Osteoblast (primary cell): Measurements from ENCODE around the gene HEXB. TPM values are rescaled to one million over a fixed set of nuclear protein-coding genes. Genes with fewer than 3 reads are reported as not detected.

Experiments used
- DNase-seq: peaks from one replicate; pipeline ENCODE4 v3.0.0; 2011; ENCODE audit warnings: low spot score, mixed read lengths; ENCODE audit not compliant: insufficient read length; ENCODE audit errors: missing footprints
- H2AFZ ChIP-seq: 2 replicates; pipeline ENCODE4 v1.6.0; 2011; ENCODE audit warnings: mild to moderate bottlenecking, low read length
- H3K27ac ChIP-seq: 2 replicates; pipeline ENCODE4 v1.5.1; 2011; ENCODE audit warnings: mild to moderate bottlenecking, low read depth, low read length, moderate library complexity
- H3K27me3 ChIP-seq: 2 replicates; pipeline ENCODE4 v1.6.0; 2012; ENCODE audit warnings: mild to moderate bottlenecking, control low read depth, inconsistent platforms, low read length, moderate library complexity; ENCODE audit not compliant: insufficient read depth
- H3K36me3 ChIP-seq: 2 replicates; pipeline ENCODE4 v1.5.1; 2011; ENCODE audit warnings: mild to moderate bottlenecking, low read length, control low read depth, moderate library complexity; ENCODE audit not compliant: insufficient read depth
- H3K4me1 ChIP-seq: 2 replicates; pipeline ENCODE4 v1.5.1; 2011; ENCODE audit warnings: mild to moderate bottlenecking, low read length, control low read depth, moderate library complexity; ENCODE audit not compliant: insufficient read depth
- H3K4me2 ChIP-seq: 2 replicates; pipeline ENCODE4 v1.6.0; 2011; ENCODE audit warnings: mild to moderate bottlenecking, low read length; ENCODE audit not compliant: insufficient read depth
- H3K4me3 ChIP-seq: fragments of 200-600 bp; sonication (generic); 3 replicates; pipeline ENCODE4 v1.5.1; 2012; ENCODE audit warnings: mild to moderate bottlenecking, low read length, inconsistent platforms; ENCODE audit not compliant: insufficient read depth
- H3K79me2 ChIP-seq: 2 replicates; pipeline ENCODE4 v1.6.0; 2012; ENCODE audit warnings: mild to moderate bottlenecking, low read length, control low read depth, inconsistent platforms; ENCODE audit not compliant: insufficient read depth
- H3K9me3 ChIP-seq: 2 replicates; pipeline ENCODE4 v1.5.1; 2011; ENCODE audit warnings: low read depth, low read length, control low read depth
- H4K20me1 ChIP-seq: 2 replicates; pipeline ENCODE4 v1.6.0; 2012; ENCODE audit warnings: mild to moderate bottlenecking, low read length, control low read depth; ENCODE audit not compliant: insufficient read depth
- total RNA-seq: library from RNA; depleted of rRNA; stranded (reverse); fragments of >200 nt; gene quantifications from 2 replicates; pipeline ENCODE4 v1.2.3, GENCODE V29; 2012
- TF ChIP-seq, protein P1 (sequence below): IDR thresholded peaks from 2 replicates; pipeline ENCODE4 v1.5.1; 2011; ENCODE audit warnings: mild to moderate bottlenecking, low read depth, low read length, moderate library complexity; ENCODE audit errors: extremely low read depth

HEXB gene
- total RNA-seq, 1 donor: 267 TPM

DNA sequence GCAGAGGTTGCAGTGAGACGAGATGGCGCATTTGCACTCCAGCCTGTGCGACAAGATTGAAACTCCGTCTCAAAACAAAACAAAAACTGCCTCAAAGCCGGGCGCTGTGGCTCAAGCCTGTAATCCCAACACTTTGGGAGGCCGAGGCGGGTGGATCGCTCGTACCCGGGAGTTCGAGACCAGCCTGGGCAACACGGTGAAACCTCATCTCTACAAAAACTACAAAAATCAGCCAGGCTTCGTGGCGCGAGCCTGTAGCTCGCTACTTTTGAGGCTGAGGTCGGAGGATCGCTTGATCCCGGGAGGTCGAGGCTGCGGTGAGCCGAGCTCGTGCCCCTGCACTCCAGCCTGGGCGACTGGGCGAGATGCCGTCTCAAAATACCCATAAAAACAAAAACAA, 80.9 kb downstream of the HEXB start:
- peak overlapping the region; percentile 100 for H3K4me2 ChIP-seq
- peak overlapping the region; percentile 96 for H3K4me3 ChIP-seq
- H3K27ac ChIP-seq: peak overlapping the region; percentile 74
- peaks cover 62% of the 10 kb centered on the region for H3K79me2 ChIP-seq
- no peaks in the 10 kb centered on the region for H3K27me3 ChIP-seq
- H3K9me3 ChIP-seq: no peaks in the 10 kb centered on the region
- TF ChIP-seq, protein P1, sequence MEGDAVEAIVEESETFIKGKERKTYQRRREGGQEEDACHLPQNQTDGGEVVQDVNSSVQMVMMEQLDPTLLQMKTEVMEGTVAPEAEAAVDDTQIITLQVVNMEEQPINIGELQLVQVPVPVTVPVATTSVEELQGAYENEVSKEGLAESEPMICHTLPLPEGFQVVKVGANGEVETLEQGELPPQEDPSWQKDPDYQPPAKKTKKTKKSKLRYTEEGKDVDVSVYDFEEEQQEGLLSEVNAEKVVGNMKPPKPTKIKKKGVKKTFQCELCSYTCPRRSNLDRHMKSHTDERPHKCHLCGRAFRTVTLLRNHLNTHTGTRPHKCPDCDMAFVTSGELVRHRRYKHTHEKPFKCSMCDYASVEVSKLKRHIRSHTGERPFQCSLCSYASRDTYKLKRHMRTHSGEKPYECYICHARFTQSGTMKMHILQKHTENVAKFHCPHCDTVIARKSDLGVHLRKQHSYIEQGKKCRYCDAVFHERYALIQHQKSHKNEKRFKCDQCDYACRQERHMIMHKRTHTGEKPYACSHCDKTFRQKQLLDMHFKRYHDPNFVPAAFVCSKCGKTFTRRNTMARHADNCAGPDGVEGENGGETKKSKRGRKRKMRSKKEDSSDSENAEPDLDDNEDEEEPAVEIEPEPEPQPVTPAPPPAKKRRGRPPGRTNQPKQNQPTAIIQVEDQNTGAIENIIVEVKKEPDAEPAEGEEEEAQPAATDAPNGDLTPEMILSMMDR: no peak
- no peak for DNase-seq
- peak overlapping the region; percentile 98 for H2AFZ ChIP-seq
- H4K20me1 ChIP-seq: no peaks in the 10 kb centered on the region
- peaks cover 41% of the 10 kb centered on the region for H3K4me1 ChIP-seq
- peaks cover 22% of the 10 kb centered on the region for H3K36me3 ChIP-seq

DNA sequence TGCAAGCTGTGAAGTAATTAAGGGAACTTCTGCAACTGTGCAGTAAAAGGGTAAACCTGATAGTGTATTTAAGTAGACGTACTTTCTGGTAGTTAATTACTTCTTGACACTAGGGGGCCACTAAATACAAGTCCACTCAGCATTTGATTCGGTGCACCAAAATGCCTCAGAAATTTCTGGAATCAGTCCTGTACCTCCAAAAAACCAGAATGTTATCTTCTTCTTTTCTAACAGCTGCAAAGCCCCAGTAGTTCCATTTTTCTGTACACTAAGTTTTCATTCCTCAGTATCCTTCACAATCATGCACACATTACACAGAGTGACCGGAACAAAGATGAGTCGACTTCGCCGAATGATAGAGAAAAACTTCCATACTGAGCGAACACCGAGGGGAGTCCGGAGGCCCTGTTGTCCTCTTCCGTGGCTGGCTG, 81.4 kb downstream of the HEXB start:
- TF ChIP-seq, protein P1: peak; percentile 54
- Histone ChIP-seq H3K4me3 (peak overlapping the region; percentile 96), H3K27ac (peak overlapping the region; percentile 74), H4K20me1 (no peaks in the 10 kb centered on the region), H3K4me1 (peaks cover 41% of the 10 kb centered on the region), H3K79me2 (peaks cover 58% of the 10 kb centered on the region), H3K4me2 (peak overlapping the region; percentile 100), H3K36me3 (peaks cover 26% of the 10 kb centered on the region), H2AFZ (peak overlapping the region; percentile 98), H3K27me3 (no peaks in the 10 kb centered on the region), H3K9me3 (no peaks in the 10 kb centered on the region)
- peak; percentile 91 for DNase-seq

DNA sequence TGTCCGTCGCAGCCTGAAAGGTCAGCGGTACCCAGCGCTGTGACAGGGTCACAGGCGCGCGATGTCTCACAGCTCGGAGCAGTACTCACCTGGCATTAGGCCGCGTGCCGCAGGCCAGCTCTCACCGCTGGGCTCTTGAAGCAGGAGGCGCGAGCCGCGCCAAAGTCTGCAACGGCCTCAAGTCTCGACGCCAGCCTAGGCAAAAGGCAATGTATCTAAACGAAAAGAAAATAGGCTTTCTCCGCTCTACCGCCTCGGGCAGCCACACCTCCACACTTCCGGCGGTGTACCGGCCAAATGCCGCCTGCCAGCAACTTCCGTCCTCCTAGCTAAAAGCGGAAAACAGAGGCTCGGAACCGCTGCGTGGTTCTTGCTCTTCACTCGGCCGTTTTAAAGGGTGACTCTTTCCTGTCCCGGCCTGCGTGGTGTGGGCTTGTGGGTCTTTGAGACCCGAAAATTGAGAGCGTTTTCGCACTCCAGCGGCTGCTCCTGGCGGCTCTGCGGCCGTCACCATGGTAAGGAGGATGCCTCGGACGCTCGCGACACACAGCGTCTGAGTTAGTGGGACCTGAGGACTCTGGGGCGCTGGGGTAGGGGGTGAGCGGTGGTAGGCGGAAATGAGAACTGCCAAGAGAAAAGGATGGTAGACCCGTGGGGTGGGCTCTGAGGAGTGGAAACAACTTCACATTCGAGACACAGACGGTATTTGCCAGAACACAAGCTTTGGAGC, 82.0 kb downstream of the HEXB start, which contains the start of the genes GFM2 and NSA2:
Gene GFM2 (minus strand): TSS at position 269 of the 730 bp plus-strand sequence. CDS start 3,375 bp downstream, outside the sequence.
Gene NSA2 (plus strand): TSS at position 401 of the 730 bp plus-strand sequence. CDS start 112 bp downstream, at position 513.
- no peaks in the 10 kb centered on the region for H3K27me3 ChIP-seq
- no peaks in the 10 kb centered on the region for H3K9me3 ChIP-seq
- DNase-seq: peak; percentile 85
- H3K4me1 ChIP-seq: peaks cover 41% of the 10 kb centered on the region
- no peaks in the 10 kb centered on the region for H4K20me1 ChIP-seq
- peak within 1 kb of the TSS; percentile 74 for H3K27ac ChIP-seq
- peak within 1 kb of the TSS; percentile 98 for H2AFZ ChIP-seq
- peak within 1 kb of the TSS; percentile 96 for H3K4me3 ChIP-seq
- peaks cover 26% of the 10 kb centered on the region for H3K36me3 ChIP-seq
- H3K4me2 ChIP-seq: peak within 1 kb of the TSS; percentile 100
- TF ChIP-seq, protein P1: no peak
- peaks cover 52% of the 10 kb centered on the region for H3K79me2 ChIP-seq

DNA sequence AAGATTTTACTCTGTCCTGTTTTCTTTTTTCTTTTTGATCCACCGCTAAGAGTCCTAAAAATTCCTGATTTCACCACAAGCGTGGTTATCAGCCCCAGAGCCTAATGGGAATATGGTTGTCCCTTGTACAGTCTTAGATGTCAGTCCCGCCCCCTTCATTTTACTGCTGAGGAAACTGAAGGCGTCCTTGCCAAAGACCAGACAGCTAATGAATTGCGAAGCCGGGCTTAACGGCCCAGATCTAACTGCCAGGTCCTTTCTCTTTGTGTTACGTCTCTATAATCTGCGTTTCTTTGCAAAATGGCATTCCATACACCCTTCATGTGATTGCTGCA, 82.5 kb downstream of the HEXB start:
- H3K4me3 ChIP-seq: peak overlapping the region; percentile 96
- peaks cover 29% of the 10 kb centered on the region for H3K36me3 ChIP-seq
- H3K4me1 ChIP-seq: peaks cover 35% of the 10 kb centered on the region
- peak overlapping the region; percentile 100 for H3K4me2 ChIP-seq
- DNase-seq: peak; percentile 31
- peak overlapping the region; percentile 74 for H3K27ac ChIP-seq
- no peaks in the 10 kb centered on the region for H3K27me3 ChIP-seq
- H3K9me3 ChIP-seq: no peaks in the 10 kb centered on the region
- H2AFZ ChIP-seq: peak overlapping the region; percentile 98
- TF ChIP-seq, protein P1: no peak
- peaks cover 48% of the 10 kb centered on the region for H3K79me2 ChIP-seq
- no peaks in the 10 kb centered on the region for H4K20me1 ChIP-seq
